Measurements from ENCODE around the gene FLNB. TPM values are rescaled to one million over a fixed set of nuclear protein-coding genes. Genes with fewer than 3 reads are reported as not detected.

The FLNB gene
- total and polyA plus RNA-seq, 9 of the 15 experiments (the other 6 are each of a cell fraction or from before 2014, with no cell fraction given) = 9.4 to 48.1 (median 25.6) TPM

GRCh38 chr3:58178528-58179234 lies 170.5 kb downstream of the FLNB start (continued):
- no peak for TF ChIP-seq ZNF318 (IDR thresholded peaks at IDR 0.05; ENCODE audit: borderline replicate concordance in 1 of 2, low read depth in 1 of 2)
- no peak for TF ChIP-seq ZNF121 (CRISPR knock-in tag; conservative IDR thresholded peaks at IDR 0.05)
- no peak for TF ChIP-seq SMAD2 (IDR thresholded peaks at IDR 0.05; ENCODE audit: low read depth, low read length)
- TF ChIP-seq MAFG (tag; conservative IDR thresholded peaks at IDR 0.05) = no peak
- 0 out of 2 replicates have a peak, but pooled peaks have one; percentile 21 for TF ChIP-seq ZNF436 (CRISPR knock-in tag; IDR thresholded peaks at IDR 0.05)
- no peak for TF ChIP-seq ZKSCAN3 (CRISPR knock-in tag; IDR thresholded peaks at IDR 0.05)
- TF ChIP-seq CHD2 (IDR thresholded peaks at IDR 0.05; ENCODE audit: low read depth, low read length) = no peak
- TF ChIP-seq HDAC1 (IDR thresholded peaks at IDR 0.05) = no peak
- TF ChIP-seq CBX2 (IDR thresholded peaks at IDR 0.05; ENCODE audit: insufficient read depth, low read length, poor library complexity, severe bottlenecking) = no peak
- TF ChIP-seq SMARCA5 (IDR thresholded peaks at IDR 0.05) = 0 out of 2 replicates have a peak, but pooled peaks have one; percentile 17
- no peak for TF ChIP-seq ID3 (CRISPR knock-in tag; IDR thresholded peaks at IDR 0.05)
- TF ChIP-seq ID3 (tag; IDR thresholded peaks at IDR 0.05) = no peak
- no peak for TF ChIP-seq DDX20 (tag; IDR thresholded peaks at IDR 0.05; ENCODE audit: low read depth)
- no peak for TF ChIP-seq OTX1 (CRISPR knock-in tag; IDR thresholded peaks at IDR 0.05)
- TF ChIP-seq CREBBP (IDR thresholded peaks at IDR 0.05; ENCODE audit: low read depth, low read length) = no peak
- no peak for TF ChIP-seq SOX6 (IDR thresholded peaks at IDR 0.05)
- peak; percentile 69 for TF ChIP-seq BCOR (IDR thresholded peaks at IDR 0.05)
- TF ChIP-seq HDAC6 (IDR thresholded peaks at IDR 0.05; ENCODE audit: low read depth, low read length) = no peak

Data from K562 (cell line).